DND-41 (cell line): ENCODE data around the gene CMC2.
A peak's percentile ranks its signal among the peaks of the same experiment; 100 is the strongest.

ENCODE experiments used
- ATAC-seq: fragments of 200-7000 bp; cut with Tn5 transposase; 3 replicates; pipeline ENCODE4 v1.9.1; 2021; ENCODE audit warnings: low read depth; ENCODE audit not compliant: insufficient read depth
- DNase-seq: peaks from one replicate; pipeline ENCODE4 v3.0.0-alpha.2; 2020
- H2AFZ ChIP-seq: 2 replicates; pipeline ENCODE4 v1.6.0; 2012; ENCODE audit warnings: low read depth, low read length
- H3K27ac ChIP-seq: 2 replicates; pipeline ENCODE4 v1.5.1; 2012; ENCODE audit warnings: low read length, inconsistent platforms
- H3K27me3 ChIP-seq: fragments of 200-600 bp; sonication (generic); 2 replicates; pipeline ENCODE4 v1.6.0; 2012; ENCODE audit warnings: low read length, mild to moderate bottlenecking, inconsistent platforms; ENCODE audit not compliant: insufficient read depth, poor library complexity
- H3K36me3 ChIP-seq: 2 replicates; pipeline ENCODE4 v1.5.1; 2012; ENCODE audit warnings: low read length, inconsistent platforms; ENCODE audit not compliant: insufficient read depth
- H3K4me1 ChIP-seq: 2 replicates; pipeline ENCODE4 v1.5.1; 2012; ENCODE audit warnings: mild to moderate bottlenecking, low read length; ENCODE audit not compliant: insufficient read depth
- H3K4me2 ChIP-seq: 2 replicates; pipeline ENCODE4 v1.6.0; 2012; ENCODE audit warnings: mild to moderate bottlenecking, moderate library complexity, low read length, inconsistent platforms; ENCODE audit not compliant: insufficient read depth
- H3K4me3 ChIP-seq, 2 experiments: fragments of 200-600 bp in 1 of 2; shearing (Covaris generic) in 1 of 2; 2 replicates each; pipeline ENCODE4 v1.5.1; 2012 to 2016; ENCODE audit warnings: inconsistent platforms in 2 of 2, low read length in 2 of 2, mild to moderate bottlenecking in 2 of 2, low read depth in 1 of 2, moderate library complexity in 1 of 2
- H3K79me2 ChIP-seq: 2 replicates; pipeline ENCODE4 v1.6.0; 2012; ENCODE audit warnings: low read length, inconsistent platforms; ENCODE audit not compliant: insufficient read depth
- H3K9ac ChIP-seq: 2 replicates; pipeline ENCODE4 v1.6.0; 2012; ENCODE audit warnings: low read depth, mild to moderate bottlenecking, inconsistent platforms, low read length, moderate library complexity
- H3K9me3 ChIP-seq: 2 replicates; pipeline ENCODE4 v1.5.1; 2012; ENCODE audit warnings: low read length, moderate library complexity, mild to moderate bottlenecking, inconsistent platforms; ENCODE audit not compliant: insufficient read depth, severe bottlenecking
- H4K20me1 ChIP-seq: 2 replicates; pipeline ENCODE4 v1.6.0; 2012; ENCODE audit warnings: low read length; ENCODE audit not compliant: insufficient read depth
- EZH2 ChIP-seq: IDR thresholded peaks from 3 replicates; pipeline ENCODE4 v1.6.1; 2012; ENCODE audit warnings: borderline replicate concordance, low read depth, mild to moderate bottlenecking, moderate library complexity, low read length, inconsistent platforms; ENCODE audit not compliant: severe bottlenecking
- TF ChIP-seq, protein P1 (sequence below): IDR thresholded peaks from 2 replicates; pipeline ENCODE4 v1.5.1; 2012; ENCODE audit warnings: borderline replicate concordance, low read length, moderate library complexity, mild to moderate bottlenecking; ENCODE audit not compliant: poor library complexity, severe bottlenecking; ENCODE audit errors: extremely low read depth

CMC2 gene

DNA sequence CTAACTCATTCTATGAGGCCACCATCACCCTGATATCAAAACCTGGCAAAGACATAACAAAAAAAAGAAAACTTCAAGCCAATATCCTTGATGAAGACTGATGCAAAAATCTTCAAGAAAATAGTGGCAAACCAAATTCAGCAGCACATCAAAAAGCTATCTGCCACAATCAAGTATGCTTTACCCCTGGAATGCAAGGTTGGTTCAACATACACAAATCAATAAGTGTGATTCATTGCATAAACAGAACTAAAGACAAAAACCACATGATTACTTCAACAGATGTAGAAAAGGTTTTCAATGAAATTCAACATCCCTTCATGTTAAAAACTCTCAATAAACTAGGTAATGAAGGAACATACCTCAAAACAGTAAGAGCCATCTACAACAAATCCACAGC is 48.4 kb downstream of the CMC2 start:
- DNase-seq (no peak), ATAC-seq (no peak)
- Histone ChIP-seq H3K9me3 (peaks cover 17% of the 10 kb centered on the region), H3K36me3 (no peaks in the 10 kb centered on the region), H3K4me3 (no peak overlapping the region), H3K27me3 (no peaks in the 10 kb centered on the region), H4K20me1 (no peaks in the 10 kb centered on the region), H3K27ac (no peak overlapping the region), H3K4me2 (no peak overlapping the region), H3K4me1 (no peaks in the 10 kb centered on the region), H3K79me2 (no peaks in the 10 kb centered on the region), H2AFZ (no peak overlapping the region), H3K9ac (no peak overlapping the region)
- no peak for TF ChIP-seq EZH2
- TF ChIP-seq, protein P1, sequence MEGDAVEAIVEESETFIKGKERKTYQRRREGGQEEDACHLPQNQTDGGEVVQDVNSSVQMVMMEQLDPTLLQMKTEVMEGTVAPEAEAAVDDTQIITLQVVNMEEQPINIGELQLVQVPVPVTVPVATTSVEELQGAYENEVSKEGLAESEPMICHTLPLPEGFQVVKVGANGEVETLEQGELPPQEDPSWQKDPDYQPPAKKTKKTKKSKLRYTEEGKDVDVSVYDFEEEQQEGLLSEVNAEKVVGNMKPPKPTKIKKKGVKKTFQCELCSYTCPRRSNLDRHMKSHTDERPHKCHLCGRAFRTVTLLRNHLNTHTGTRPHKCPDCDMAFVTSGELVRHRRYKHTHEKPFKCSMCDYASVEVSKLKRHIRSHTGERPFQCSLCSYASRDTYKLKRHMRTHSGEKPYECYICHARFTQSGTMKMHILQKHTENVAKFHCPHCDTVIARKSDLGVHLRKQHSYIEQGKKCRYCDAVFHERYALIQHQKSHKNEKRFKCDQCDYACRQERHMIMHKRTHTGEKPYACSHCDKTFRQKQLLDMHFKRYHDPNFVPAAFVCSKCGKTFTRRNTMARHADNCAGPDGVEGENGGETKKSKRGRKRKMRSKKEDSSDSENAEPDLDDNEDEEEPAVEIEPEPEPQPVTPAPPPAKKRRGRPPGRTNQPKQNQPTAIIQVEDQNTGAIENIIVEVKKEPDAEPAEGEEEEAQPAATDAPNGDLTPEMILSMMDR, result no peak

DNA sequence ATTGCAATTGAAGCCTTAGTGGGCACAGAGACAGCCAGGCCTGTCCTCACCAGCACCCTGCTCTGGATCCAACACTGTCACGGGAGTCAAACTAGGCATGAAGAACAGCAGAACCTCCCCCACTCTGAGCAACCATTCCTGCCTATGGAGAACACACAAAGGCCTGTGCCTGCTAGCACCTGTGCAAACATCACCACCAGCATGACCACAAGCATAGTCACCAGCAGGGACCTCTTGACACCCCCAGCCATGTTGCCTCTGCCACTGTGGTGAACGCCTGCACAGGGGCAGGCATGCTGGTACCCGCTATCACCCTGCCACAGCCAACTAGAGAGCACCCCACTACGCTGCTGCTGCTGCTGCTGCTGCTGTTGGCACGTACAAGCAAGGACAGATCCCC is 51.7 kb downstream of the CMC2 start:
- no peaks in the 10 kb centered on the region for H3K4me1 ChIP-seq
- peak; percentile 15 for DNase-seq
- no peaks in the 10 kb centered on the region for H3K79me2 ChIP-seq
- H4K20me1 ChIP-seq, result no peaks in the 10 kb centered on the region
- H3K4me2 ChIP-seq, result no peak overlapping the region
- peaks cover 18% of the 10 kb centered on the region for H3K9me3 ChIP-seq
- H3K4me3 ChIP-seq, result no peak overlapping the region
- H3K27ac ChIP-seq, result no peak overlapping the region
- H3K9ac ChIP-seq, result no peak overlapping the region
- H2AFZ ChIP-seq, result no peak overlapping the region
- TF ChIP-seq EZH2, result no peak
- TF ChIP-seq, protein P1, result no peak
- H3K36me3 ChIP-seq, result no peaks in the 10 kb centered on the region
- ATAC-seq, result peak; percentile 49
- no peaks in the 10 kb centered on the region for H3K27me3 ChIP-seq

DNA sequence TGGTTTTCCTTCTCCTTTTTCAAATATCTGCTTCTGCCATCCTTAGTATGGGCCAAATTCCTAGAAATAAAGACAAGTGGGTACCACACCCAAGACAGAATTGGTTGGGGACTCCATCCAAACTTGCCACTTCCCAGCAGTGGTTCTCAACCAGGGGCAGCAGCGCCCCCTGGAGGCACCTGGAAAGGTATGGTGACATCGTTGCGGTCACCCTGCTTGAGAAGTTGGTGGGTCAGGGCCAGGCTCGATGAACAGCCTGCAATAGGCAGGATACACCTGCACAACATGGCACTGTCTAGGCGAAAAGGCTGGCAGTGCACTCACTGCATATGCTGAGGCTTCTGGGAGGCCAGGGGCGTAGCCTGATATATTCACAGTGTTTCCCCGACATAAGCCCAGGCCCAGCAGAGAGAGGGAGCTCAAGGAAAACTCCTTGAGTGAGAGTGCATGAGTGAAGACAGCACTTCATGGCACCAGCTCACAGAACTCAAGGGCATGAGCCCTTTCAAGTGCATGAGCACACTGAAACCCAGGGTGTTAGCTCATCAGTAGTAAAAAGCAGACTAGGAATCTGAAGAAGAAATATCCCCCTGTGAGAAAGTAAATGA is 57.7 kb downstream of the CMC2 start:
- ATAC-seq, result peak; percentile 22; the same call in 1 of the 3 replicates
- H3K79me2 ChIP-seq, result no peaks in the 10 kb centered on the region
- H3K9ac ChIP-seq, result no peak overlapping the region
- no peak overlapping the region for H2AFZ ChIP-seq
- H3K36me3 ChIP-seq, result no peaks in the 10 kb centered on the region
- no peak overlapping the region for H3K4me2 ChIP-seq
- TF ChIP-seq, protein P1, result peak; percentile 63
- no peak for TF ChIP-seq EZH2
- DNase-seq, result peak; percentile 21
- H3K4me3 ChIP-seq, result no peak overlapping the region
- peaks cover 3% of the 10 kb centered on the region for H3K9me3 ChIP-seq
- H3K27ac ChIP-seq, result no peak overlapping the region
- peaks cover 3% of the 10 kb centered on the region for H3K27me3 ChIP-seq
- H3K4me1 ChIP-seq, result no peaks in the 10 kb centered on the region
- no peaks in the 10 kb centered on the region for H4K20me1 ChIP-seq
